ENCODE data around the gene NME1. TPM values are rescaled to one million over a fixed set of nuclear protein-coding genes. Genes with fewer than 3 reads are reported as not detected.

NME1 gene
- total RNA-seq, 4 donors from 2014 or later, result 21.1 to 67.6 (median 61.1) TPM

DNA sequence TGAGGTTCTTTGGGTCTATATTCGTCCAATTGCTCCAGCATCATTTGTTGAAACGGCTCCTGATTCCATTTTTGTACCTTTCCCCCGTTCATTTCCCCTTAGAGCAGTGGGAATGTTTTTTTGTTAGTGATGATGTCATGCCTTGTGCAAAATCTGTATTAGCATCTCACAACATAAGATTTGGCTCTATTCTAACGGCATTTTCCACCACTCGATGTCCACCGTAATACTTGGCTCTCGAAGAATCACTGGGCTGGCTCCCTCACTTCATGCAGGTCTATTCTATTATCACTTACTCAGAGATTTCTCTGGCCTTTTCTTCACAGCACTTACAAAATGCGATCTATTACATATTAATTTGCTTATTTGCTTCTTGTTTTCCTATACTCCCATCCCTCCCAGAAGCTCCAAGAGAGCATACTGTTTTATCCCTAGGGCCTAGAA, 571 bp upstream of the NME1 start:
- no peaks in the 10 kb centered on the region for H3K27me3 ChIP-seq
- TF ChIP-seq POLR2A (IDR thresholded peaks at IDR 0.05) (no peak), EP300 (IDR thresholded peaks at IDR 0.05) (no peak), POLR2AphosphoS5 (IDR thresholded peaks at IDR 0.05) (no peak)
- TF ChIP-seq, protein P1, sequence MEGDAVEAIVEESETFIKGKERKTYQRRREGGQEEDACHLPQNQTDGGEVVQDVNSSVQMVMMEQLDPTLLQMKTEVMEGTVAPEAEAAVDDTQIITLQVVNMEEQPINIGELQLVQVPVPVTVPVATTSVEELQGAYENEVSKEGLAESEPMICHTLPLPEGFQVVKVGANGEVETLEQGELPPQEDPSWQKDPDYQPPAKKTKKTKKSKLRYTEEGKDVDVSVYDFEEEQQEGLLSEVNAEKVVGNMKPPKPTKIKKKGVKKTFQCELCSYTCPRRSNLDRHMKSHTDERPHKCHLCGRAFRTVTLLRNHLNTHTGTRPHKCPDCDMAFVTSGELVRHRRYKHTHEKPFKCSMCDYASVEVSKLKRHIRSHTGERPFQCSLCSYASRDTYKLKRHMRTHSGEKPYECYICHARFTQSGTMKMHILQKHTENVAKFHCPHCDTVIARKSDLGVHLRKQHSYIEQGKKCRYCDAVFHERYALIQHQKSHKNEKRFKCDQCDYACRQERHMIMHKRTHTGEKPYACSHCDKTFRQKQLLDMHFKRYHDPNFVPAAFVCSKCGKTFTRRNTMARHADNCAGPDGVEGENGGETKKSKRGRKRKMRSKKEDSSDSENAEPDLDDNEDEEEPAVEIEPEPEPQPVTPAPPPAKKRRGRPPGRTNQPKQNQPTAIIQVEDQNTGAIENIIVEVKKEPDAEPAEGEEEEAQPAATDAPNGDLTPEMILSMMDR (IDR thresholded peaks at IDR 0.05), result no peak
- H3K36me3 ChIP-seq, result peaks cover 5% of the 10 kb centered on the region
- no peak for DNase-seq (ENCODE audit: low spot score in 2 of 2)
- peaks cover 22% of the 10 kb centered on the region for H3K4me1 ChIP-seq
- H3K9me3 ChIP-seq, result no peaks in the 10 kb centered on the region
- 18% methylated on average over 8 of the region's 8 CpGs for WGBS
- peak overlapping the region; percentile 63 for H3K4me3 ChIP-seq
- peak overlapping the region; percentile 66 for H3K27ac ChIP-seq

DNA sequence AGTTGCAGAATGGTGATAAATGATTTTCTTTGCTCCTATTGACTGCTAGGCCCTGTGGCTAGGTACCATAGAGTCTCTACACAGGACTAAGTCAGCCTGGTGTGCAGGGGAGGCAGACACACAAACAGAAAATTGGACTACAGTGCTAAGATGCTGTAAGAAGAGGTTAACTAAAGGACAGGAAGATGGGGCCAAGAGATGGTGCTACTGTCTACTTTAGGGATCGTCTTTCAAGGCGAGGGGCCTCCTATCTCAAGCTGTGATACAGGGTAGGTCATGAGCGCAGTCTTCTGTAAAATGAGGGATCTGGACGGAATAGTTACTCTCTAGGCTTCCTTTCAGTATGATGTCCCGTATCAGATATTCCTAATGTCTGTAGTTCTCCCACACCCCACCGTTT, 817 bp downstream of the NME1 start:
- DNase-seq (ENCODE audit: low spot score in 2 of 2), result no peak

DNA sequence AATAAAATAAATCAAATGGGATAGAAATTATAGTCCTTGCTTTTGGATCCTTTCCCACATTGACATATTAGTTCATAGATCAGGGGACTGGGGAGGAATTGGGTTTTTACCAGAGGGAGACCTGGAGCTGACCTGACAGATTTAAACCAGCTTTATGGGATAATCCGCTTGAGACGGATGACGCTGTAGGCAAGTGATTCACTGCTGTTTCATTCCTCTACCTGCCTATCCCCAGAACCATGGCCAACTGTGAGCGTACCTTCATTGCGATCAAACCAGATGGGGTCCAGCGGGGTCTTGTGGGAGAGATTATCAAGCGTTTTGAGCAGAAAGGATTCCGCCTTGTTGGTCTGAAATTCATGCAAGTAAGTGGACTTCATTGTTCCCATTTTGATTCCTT, 2.1 kb downstream of the NME1 start:
- Histone ChIP-seq H3K27me3 (no peaks in the 10 kb centered on the region), H3K27ac (no peak overlapping the region), H3K4me1 (peaks cover 22% of the 10 kb centered on the region), H3K36me3 (peaks cover 22% of the 10 kb centered on the region), H3K4me3 (no peak overlapping the region), H3K9me3 (no peaks in the 10 kb centered on the region)
- DNase-seq (ENCODE audit: low spot score in 2 of 2), result no peak
- TF ChIP-seq POLR2A (IDR thresholded peaks at IDR 0.05) (no peak), EP300 (IDR thresholded peaks at IDR 0.05) (no peak), POLR2AphosphoS5 (IDR thresholded peaks at IDR 0.05) (no peak)
- WGBS, result 95% methylated on average over 8 of the region's 8 CpGs

More for the DNA sequence above, 817 bp downstream of the NME1 start:
- peaks cover 13% of the 10 kb centered on the region for H3K36me3 ChIP-seq
- 14% methylated on average over 6 of the region's 6 CpGs for WGBS
- H3K27ac ChIP-seq, result peak overlapping the region; percentile 66
- H3K4me3 ChIP-seq, result peak overlapping the region; percentile 63
- TF ChIP-seq, protein P1 (IDR thresholded peaks at IDR 0.05), result no peak
- no peak for TF ChIP-seq EP300 (IDR thresholded peaks at IDR 0.05)
- no peak for TF ChIP-seq POLR2AphosphoS5 (IDR thresholded peaks at IDR 0.05)
- no peak for TF ChIP-seq POLR2A (IDR thresholded peaks at IDR 0.05)
- no peaks in the 10 kb centered on the region for H3K9me3 ChIP-seq
- no peaks in the 10 kb centered on the region for H3K27me3 ChIP-seq
- peaks cover 22% of the 10 kb centered on the region for H3K4me1 ChIP-seq

DNA sequence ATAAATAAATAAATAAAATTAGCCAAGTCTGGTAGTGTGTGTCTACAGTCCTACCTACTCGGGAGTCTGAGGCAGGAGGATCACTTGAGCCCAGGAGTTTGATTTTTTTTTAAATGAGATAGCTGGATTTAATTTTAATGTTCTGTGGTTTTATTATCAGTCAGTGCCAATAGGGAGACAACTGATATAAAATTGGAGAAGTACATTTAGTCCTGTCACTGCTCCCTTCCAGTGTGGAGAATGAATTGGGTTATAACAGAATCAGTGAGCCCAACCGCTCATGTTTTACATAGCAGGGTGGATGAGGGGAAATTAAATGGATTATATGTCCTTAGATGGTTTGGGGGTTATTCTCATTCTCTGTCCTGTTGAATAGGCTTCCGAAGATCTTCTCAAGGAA, 6.2 kb downstream of the NME1 start:
- H3K27me3 ChIP-seq, result no peaks in the 10 kb centered on the region
- H3K4me1 ChIP-seq, result peaks cover 5% of the 10 kb centered on the region
- H3K36me3 ChIP-seq, result peaks cover 49% of the 10 kb centered on the region
- DNase-seq (ENCODE audit: low spot score in 2 of 2), result no peak
- WGBS, result 94% methylated on average over 3 of the region's 3 CpGs
- H3K9me3 ChIP-seq, result no peaks in the 10 kb centered on the region
- TF ChIP-seq POLR2A (IDR thresholded peaks at IDR 0.05) (no peak), POLR2AphosphoS5 (IDR thresholded peaks at IDR 0.05) (no peak), EP300 (IDR thresholded peaks at IDR 0.05) (no peak)
- TF ChIP-seq, protein P1 (IDR thresholded peaks at IDR 0.05), result no peak
- no peak overlapping the region for H3K27ac ChIP-seq
- no peak overlapping the region for H3K4me3 ChIP-seq

DNA sequence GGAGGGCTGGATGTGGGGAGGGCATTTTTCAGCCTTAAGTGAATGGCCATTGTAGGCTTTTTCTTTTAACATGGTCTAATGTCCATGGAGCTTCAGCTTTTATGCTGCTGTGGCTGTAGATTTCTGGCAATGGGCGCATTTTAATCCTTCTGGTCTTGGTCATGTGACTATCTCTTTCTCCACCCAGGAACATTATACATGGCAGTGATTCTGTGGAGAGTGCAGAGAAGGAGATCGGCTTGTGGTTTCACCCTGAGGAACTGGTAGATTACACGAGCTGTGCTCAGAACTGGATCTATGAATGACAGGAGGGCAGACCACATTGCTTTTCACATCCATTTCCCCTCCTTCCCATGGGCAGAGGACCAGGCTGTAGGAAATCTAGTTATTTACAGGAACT, 8.2 kb downstream of the NME1 start:
- H3K4me3 ChIP-seq, result no peak overlapping the region
- H3K27ac ChIP-seq, result no peak overlapping the region
- no peaks in the 10 kb centered on the region for H3K27me3 ChIP-seq
- peaks cover 49% of the 10 kb centered on the region for H3K36me3 ChIP-seq
- 57% methylated on average over 3 of the region's 3 CpGs for WGBS
- no peak for TF ChIP-seq EP300 (IDR thresholded peaks at IDR 0.05)
- TF ChIP-seq POLR2A (IDR thresholded peaks at IDR 0.05), result no peak
- TF ChIP-seq, protein P1 (IDR thresholded peaks at IDR 0.05), result no peak
- TF ChIP-seq POLR2AphosphoS5 (IDR thresholded peaks at IDR 0.05), result no peak
- DNase-seq (ENCODE audit: low spot score in 2 of 2), result no peak
- H3K9me3 ChIP-seq, result no peaks in the 10 kb centered on the region
- peaks cover 6% of the 10 kb centered on the region for H3K4me1 ChIP-seq

Data from suprapubic skin (tissue), 4 donors.